Activated CD4-positive, alpha-beta T cell treated with anti-CD3 and anti-CD28 coated beads, Interleukin-10, Interleukin-2, amounts not matched to agents 100 ng/mL and 50 ng/mL, durations not matched to agents 16 hours and 8 hours (primary cell): ENCODE measurements around the gene ATP4B.

Experiments
- DNase-seq: peaks from one replicate; pipeline ENCODE4 v3.0.0-alpha.2; 2020

Gene ATP4B

DNA sequence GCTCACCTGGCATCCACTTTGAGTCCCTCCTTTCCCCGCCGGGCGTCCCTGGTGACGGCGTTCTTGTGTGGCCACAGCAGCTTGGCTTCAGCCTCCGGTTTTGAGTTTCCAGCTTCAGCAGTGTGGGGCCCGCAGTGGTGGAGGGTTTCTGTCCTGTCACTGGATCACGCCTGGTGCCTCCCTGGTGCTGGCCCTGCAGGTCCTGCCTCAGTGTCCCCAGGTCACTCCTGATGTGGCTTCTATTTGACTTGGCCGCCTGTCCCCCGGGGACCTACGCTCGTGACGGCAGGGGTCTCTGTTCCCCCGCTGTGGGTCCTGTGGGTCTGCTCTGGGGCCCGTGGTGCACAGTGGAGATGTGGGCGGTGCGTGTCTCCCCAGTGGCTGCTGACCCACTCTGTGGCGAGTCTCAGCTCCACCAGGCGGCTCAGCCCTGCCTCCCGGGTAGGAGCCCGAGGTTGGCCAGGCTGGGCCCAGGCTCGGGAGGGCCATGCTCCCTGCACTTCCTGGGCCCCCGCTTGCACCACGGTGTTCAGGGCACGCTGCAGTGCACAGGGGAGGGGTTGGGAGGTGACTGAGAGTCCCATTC lies 1.9 kb downstream of the ATP4B start:
- DNase-seq: no peak

DNA sequence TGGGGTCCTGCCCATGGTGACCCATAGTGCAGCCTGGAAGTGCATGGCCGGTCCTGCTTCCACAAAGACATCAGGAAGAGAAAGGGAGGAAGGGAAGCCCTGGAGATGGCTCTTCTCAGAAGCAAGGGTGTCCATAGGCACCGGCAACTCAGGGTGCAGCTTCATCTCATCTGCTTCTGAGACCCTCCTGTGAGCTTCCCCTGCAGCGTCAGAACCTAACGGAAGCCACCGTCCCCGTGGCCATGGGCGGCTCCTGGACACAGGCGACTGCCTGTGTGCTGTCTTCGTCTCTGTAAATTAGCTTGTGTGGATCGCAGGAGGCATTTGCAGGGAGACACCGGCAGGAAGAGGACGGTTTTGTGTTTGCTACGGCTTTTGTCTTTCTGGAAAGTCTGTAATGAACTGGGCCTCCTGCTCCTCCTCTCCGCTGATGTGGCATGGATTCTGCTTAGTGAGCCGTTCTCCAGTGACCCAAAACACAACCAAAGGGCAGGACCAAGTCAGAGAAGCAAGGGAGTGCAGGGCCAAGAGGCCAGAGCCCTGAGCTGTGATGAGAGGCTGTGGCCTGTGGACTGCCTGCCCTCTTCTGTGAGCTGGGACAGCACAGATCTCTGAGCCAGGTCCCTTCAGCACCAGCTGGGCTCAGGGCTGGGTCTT lies 2.5 kb downstream of the ATP4B start:
- DNase-seq: no peak

DNA sequence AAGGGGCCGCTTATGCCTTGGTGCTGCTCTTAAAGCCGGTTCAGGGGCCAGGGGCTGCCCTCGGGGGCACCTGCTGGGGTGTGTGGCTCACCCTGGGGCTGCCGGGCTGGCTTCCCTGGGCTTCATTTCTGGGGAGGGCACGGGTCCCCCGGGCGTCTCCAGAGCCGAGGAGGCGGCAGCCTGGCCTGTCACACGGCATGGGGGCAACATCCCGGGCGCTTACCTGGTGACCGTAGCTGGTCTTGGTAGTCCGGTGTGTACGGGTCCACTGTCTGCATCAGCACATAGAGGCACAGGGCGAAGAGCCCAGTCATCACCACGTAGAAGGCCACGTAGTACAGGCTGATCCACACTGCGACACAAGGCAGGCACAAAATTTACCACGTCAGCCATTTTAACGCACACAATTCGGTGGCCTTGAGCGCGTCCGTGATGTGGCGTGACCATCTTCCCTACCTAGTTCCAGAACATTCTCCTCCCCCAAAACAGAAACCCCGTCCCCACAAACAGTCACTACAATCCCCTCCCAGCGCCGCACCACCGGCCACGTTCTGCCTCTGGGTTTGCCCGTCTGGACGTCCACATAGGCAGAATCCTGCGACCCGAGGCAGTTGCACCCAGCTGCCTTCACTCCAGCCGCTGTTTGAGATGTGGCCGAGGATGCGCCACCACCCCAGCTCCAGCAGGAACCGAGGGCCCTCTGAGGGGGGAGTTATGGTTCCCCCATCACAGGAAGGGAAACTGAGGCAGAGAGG lies 3.2 kb downstream of the ATP4B start:
- no peak for DNase-seq

DNA sequence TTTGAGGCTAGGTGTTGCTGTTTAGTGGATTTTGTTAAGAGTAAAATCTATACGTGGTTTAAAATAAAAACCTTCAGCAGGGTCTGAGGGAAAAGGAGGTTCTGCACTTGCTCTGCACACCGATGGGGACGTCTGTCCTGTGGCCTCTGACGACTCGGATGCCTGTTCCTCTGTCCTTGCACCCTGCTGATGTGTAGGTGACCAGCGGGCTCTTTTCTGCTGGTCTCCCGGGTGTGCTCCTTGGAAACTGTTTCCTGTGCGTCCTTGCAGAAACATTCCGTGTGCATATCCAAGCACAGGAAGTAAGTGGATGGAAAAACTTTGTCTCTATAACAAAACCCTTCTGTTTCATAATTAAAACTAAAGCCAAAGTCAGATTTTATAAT lies 3.8 kb downstream of the ATP4B start:
- no peak for DNase-seq

DNA sequence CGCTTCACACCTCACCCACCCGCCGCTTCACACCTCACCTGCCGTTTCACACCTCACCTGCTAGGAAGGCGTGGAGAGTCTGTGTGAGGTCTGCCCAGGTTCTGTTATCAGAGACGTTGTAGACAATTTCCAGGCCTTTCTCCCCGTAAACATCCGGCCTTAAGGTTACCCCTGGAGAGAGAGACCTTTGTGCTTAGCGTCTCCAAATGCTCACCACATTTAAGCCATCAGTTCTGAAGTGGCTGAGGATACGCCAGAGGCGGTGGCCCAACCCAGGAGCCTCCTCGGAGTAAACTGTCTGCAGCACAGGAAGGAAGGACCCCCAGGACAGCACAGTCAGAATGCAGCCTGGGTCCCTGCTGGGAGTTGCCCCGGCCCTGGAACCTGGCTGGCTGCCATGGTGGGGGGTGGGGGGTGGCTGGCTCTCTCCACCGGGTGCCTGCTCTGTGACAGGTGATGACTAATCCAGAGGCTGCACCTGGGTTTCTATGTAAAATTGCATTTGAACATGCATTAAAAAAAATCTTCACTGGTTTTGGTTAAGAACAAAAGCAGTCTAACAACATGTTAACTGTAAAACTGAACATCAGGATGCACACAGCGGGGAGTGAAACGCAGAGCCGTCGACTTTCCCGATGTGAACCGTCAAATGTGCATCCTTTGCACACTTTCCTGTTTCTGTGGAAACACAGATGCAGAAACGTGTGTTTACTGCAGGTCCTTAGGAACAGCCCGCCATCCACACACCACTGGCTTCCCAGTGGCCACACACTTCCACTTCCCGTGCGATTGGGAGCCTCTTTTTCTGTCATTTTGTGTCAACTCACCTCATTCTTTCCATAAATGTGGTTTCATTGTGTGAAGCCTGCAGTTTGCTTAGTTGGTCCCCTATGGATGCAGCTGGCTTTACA lies 4.5 kb downstream of the ATP4B start:
- DNase-seq: no peak

DNA sequence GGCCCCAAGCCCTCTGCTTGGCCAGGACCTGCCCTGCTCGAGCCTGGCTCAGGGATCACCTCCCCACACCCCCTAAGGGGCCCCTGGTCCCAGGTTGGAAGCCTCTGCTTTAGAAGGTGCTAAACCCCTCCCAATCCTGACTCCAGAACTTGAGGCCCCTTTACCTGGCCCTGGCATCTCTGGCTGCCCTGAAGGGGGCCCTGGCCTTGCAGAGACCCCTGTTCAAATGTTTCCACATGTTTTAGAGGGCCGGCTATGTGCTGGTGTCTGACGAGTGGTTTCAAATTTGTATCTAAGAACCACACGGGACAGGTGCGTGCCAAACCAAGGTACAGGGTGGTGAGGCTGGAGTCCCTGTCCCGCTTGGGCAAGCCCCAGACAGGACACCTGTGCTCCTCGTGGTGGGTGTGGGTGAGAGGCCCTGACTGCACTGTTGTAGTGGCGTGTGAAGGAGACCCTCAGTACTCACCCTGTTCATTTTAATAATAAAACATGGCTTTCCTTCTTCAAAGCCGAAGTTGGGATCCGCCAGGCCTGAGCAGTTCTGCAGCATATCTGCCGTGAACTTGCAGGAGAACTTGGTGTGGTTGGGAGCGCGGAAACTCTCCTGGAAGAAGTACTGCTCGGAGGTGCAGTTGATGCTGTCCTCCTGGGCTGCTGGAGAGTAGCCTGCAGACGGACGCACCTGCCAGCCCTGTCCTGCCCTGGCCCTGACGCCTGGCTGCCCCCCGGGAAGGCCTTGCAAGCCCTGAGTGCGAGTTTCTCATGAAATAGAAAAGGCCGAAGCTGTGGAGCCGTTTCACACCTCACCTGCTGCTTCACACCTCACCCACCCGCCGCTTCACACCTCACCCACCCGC lies 5.4 kb downstream of the ATP4B start:
- no peak for DNase-seq

DNA sequence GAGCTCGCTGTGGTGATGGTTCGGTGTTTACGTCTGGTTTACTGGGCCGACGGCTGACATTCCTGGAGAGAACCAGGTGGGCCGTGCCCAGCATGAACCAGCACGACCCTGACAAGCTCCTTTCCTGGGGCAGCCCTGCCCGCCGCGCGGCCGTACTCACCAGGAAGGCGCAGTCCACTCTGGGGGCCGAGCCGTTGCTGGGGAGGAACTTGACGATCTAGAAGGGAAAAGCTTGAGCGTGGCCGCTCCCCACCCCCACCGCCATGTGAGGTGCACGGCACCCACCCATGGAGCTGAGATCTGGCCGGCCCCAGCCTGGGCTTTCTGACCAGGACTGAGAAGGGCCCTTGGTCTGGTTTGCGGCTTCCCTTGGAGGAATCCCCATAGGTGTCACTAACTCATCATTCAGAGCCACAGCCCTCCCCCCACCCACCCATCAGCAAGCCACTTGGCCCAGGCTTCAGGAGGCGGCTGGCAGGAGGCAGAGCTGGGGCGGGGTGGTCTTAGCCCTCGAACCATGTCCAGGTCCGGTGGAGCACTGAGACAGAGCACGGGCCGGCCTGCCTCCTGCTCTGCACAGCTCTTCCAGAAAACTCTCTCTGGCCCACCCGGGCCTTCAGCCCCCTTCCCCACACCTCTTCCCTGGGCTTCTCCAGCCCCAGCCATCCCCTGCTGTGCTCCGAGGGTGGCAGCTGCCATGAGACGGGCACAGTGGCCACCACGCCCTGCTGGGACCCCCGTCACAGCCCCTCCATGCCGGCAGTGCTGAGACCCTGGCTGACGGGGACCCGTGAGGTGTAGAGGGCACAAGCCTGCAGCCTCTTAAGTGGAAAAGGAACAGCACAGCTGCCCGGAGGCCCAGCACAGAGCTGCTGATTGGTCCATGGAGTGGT lies 6.2 kb downstream of the ATP4B start:
- DNase-seq: no peak

DNA sequence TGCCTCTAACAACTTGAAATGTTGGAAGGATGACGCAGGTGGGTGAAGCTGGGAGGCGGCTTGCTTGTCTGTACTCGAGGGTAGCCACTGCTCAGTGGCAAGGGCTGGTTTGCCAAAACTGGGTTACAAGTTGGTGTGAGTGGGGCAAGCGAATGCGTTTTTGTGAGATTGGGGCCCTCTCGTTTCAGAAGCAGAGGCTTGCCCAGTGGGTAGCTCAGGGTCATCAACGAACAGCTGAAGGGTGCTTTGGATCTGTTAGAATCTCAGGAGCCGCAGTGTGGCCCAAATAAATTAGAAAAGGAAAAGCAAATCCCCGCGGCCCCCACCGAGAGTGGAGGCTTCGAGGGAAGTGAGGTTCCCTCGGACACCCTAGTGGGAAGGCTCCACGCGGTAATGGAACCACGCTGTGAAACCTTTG lies 7.3 kb downstream of the ATP4B start:
- no peak for DNase-seq

DNA sequence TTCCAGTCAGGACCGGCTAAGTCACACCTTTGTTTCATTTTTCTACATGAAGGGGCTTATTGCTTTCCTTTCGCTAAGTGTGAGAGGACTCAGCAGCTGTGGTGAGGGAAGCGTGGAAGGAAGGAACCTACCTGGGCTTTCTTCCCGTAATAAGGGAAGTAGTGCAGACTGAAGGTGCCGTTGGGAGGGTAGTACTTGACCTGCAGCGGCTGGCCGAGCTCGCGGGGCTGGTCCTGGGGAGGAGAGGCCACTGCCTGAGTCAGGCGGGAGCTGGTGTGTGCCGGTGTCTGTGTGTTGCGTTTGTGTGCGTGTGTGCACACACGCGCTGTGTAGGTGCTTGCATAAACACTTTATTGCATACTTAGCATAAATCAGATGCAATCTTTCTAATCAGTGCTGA lies 7.7 kb downstream of the ATP4B start:
- no peak for DNase-seq

DNA sequence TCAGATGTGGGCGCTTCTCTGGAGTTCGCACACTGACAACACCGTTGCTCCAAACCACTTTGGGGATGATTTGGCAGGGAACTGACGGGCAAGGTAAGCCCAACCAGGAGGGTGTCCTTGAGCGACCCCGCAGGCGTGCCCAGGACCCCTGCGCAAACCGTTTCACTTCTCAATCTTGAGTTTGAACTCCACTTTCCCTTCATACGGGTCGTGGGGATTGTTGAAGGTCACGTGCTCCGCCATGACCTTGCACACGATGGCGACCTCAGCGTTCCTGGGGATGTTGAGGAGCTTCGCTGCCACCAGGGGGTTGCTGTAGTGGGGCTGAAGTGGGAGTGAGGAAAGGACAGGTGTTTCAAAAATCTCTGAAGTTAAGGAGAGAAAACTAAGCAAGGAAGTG lies 8.8 kb downstream of the ATP4B start:
- DNase-seq: no peak

DNA sequence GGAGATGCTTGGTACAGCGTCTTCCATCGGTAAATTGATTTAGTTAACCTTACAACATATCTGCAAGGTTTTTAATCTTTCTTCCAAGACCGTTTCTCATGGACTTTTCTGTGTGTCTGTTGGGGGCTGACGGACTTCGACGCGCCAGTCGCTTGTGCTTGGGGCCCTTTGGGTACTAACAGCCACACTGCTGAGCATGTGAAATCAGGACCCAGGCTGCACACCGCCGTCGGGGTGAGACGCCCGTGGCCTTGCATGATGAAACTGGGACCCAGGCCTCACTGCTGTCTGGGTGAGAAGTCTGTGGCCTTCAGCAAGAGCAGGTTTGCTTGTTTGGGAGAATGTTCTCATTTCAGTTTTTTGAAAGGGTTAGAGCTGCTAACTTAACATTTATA lies 9.8 kb downstream of the ATP4B start:
- no peak for DNase-seq

DNA sequence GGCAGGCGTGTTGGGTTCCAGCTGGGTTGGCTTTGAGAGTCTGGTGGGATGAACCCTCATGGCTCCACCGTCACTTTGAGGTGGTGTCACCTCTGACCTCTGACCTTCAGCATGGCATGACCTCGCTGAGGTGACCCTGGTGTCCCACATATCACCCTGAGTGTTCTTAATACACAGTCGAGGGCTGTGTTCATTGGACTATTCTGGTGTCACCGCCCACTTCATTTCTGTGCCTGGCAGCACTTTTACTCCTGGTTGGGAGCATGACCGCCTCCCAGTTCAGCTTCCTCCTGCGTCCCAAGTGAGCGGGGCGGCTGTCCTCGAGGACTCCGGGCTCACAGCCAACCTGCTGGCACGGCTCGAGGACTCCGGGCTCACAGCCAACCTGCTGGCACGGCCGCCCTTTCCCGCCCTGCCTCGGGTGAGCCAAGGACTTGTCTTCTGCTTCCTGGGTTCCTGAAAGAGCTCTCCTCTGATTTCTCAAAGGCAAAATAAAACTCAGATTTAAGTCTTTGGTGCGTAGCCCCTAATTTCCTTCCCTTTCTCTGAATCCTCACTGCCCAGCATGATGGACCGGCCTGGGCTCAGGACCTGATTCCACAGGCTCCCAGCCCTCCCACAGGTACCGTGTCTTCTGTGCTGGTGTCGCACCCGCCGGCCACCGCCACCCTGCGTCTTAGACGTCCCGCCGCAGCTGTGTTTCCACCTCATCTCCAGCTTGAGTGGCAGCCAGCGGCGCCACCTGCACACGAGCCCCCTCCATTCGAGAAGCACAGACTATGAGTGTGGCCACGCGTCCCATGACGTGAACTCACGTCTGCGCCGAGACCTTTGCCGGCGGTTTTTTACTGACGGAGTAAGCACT lies 10.4 kb downstream of the ATP4B start:
- no peak for DNase-seq

DNA sequence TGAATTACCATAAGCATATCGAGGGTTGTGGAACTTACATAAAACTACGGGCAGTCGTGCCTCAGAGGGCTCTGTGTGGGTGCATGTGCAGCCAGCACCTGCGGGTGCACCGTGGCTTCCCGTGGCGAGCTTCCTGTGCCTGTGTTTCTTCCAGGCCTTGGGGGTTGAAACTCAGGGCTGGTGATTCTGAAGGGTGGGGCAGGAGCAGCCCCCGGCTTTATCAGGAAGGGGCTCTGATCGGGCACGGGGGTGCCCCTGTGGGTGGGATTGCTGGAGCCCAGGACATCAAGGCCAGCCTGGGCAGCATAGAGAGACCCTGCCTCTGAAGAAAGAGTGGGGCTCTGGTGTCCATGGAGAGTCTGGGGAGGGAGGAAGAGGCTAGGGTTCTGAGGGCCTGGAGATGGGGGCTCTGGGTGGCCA lies 11.1 kb downstream of the ATP4B start:
- DNase-seq: no peak

DNA sequence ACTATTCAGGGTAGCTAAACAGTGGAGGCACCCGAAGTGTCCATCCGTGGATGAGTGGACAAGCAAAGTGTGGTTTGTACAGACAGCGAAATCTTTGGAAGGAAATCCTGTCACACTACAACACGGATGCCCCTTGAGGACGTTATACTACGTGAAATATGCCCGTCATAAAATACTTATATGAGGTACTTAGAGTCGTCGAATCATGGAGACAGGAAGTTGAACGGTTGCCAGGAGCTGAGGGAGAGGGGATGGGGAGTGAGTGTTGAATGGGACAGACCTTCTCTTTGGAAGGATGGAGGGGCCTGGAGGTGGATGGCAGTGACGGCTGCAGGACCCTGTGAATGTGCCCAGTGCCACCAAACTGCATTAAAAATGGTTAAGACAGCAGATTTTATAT lies 11.6 kb downstream of the ATP4B start:
- DNase-seq: no peak

DNA sequence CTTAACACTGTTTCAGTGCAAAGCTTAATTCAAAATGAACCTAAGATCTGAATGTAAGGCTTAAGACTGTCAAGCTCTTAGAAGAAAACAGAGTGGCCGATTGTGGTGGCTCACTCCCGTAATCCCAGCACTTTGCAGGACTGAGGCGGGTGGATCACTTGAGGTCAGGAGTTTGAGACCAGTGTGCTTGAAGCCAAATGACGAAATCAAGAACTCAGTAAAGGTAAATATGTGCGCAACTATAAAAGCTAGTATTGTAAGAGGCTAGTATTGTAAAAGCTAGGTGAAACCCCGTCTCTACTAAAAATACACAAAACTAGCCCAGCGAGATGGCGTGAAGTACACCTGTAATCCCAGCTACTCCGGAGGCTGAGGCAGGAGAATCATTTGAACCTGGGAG lies 12.7 kb downstream of the ATP4B start:
- no peak for DNase-seq

DNA sequence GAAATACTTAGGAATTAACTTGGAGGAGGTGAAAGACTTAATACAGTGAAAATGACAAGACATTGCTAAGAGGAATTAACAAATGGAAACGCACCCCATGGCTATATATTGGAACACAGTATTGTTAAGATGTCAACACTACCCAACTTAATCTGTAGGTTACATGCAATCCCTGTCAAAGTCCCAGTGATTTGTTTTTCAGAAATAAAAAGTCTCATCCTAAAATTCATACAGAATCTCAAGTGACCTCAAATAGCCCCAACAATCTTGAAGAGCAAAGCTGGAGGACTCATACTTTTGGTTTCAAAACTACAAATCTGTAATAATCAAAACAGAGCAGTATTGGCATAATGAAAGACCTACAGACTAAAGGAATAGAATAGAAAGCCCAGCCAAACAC lies 13.2 kb downstream of the ATP4B start:
- DNase-seq: no peak

DNA sequence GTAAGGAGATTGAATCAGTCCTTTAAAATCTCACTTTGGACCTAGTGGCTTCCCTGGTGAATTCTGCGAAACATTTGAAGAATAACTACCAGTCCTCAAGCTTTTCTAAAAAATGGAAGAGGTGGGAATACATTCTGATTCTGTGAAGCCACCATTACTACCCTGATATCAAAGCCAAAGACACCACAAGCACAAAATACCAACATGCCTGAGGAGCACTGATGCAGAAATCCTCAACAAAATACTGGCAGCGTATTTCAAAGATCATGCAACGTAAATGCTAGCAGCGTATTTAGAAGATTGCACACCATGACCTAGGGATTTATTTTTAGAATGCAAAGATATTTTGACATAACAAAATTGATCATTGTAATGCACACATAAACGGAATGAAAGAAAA lies 14.4 kb downstream of the ATP4B start:
- no peak for DNase-seq

DNA sequence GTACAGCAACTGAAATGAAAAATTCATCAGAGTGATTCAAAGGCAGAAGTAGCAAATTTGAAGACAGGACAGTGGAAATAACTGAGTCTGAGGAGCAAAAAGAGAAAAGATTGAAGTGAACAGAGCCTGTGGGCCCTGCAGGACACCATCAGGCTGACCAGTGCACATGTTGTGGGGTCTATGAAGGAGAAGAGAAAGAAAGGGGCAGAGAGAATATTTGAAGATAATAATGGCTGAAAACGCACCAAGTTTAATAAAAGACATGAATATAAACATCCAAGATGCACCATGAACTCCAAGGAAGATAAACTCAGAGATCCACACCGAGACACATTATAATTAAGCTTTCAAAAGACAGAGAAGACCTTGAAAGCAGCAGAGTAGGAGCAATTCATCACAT lies 15.4 kb downstream of the ATP4B start:
- no peak for DNase-seq

DNA sequence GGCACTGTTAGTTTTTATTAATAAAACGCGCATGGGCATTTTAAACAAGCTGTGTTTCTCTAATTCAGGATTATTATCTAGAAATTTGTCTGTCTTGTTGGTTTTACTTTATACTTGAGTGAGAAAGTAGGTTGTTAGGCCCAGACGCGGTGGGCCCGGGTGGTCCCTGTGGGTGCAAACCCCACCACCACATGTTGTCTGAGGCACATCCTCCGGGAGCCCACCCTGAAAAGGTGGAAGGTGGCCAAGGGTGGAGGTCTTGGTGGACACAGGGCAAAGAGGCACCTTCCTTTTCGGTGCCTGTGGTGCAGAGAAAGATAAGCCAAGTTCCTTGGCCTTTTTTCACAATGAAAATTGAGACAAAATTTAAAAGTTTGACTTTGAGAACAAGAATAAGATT lies 16.6 kb downstream of the ATP4B start:
- no peak for DNase-seq

DNA sequence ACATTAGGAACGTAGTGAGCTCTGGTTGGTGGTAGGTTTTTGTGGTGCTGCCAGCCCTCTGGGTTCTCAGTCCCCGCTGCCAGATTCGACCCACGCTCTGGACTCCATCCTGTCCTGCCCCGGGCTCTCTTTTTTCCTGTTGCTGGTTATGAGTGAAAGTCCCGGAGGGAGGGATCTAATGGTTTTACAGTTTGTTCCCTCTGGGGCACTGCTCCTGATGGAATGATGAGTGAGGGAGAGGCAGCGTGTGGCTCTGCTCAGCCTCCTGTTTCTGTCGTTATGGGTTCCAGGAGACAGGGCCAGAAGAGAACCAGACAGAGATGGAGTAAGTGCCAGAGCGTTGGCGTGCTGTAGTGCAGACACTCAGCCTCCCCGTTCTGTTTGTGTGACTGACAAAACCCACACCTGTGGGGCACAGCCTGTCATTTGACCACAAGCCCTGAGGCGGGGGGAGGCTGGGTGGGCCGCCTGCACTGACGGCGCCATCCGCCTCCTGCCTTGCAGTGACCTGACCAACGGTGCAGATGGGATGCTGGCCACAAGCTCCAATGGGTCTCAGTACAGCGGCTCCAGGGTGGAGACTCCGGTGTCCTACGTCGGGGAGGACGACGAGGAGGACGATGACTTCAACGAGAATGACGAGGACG lies 18.3 kb downstream of the ATP4B start:
- DNase-seq: no peak
